ENCODE data around the gene HIGD1A. TPM values are rescaled to one million over a fixed set of nuclear protein-coding genes. Genes with fewer than 3 reads are reported as not detected.

The HIGD1A gene
- total RNA-seq, 1 donor from 2014 or later = 35.9 TPM

- Mint-ChIP-seq H3K27me3 (no peaks in the 10 kb centered on the region), H3K36me3 (ENCODE audit: low read depth) (no peaks in the 10 kb centered on the region), H3K4me1 (peaks cover 12% of the 10 kb centered on the region), H3K4me3 (no peak overlapping the region), H3K9me3 (no peaks in the 10 kb centered on the region), H3K27ac (no peak overlapping the region)
- no peak for TF ChIP-seq CTCF (IDR thresholded peaks at IDR 0.05)
- ChIA-PET POLR2A (no interaction called here), CTCF (interaction anchor here (1.1 to 2.7 kb wide), 4 partner anchors 35 to 59 kb away, joined by 3 to 16 read pairs (median 6); no protein-coding TSS in a partner anchor)
- intact Hi-C loops (cut with micrococcal nuclease) = loop anchor here (2.0 kb wide), 1 partner anchor 42 kb away; no protein-coding TSS in a partner anchor
- DNase-seq (no peak), ATAC-seq (ENCODE audit: low read depth) (no peak)
These were observed 34.3 kb upstream of the HIGD1A start for GRCh38 chr3:42838571-42838970.

GRCh38 chr3:42836150-42837123 lies 32.1 kb upstream of the HIGD1A start:
- no peak overlapping the region for H3K4me3 Mint-ChIP-seq
- no peaks in the 10 kb centered on the region for H3K27me3 Mint-ChIP-seq
- intact Hi-C loops (cut with micrococcal nuclease) = no loop called here
- ChIA-PET POLR2A (no interaction called here), CTCF (no interaction called here)
- ATAC-seq (ENCODE audit: low read depth) (no peak), DNase-seq (no peak)
- no peaks in the 10 kb centered on the region for H3K36me3 Mint-ChIP-seq (ENCODE audit: low read depth)
- no peak overlapping the region for H3K27ac Mint-ChIP-seq
- no peaks in the 10 kb centered on the region for H3K9me3 Mint-ChIP-seq
- TF ChIP-seq CTCF (IDR thresholded peaks at IDR 0.05) = no peak
- H3K4me1 Mint-ChIP-seq = peaks cover 12% of the 10 kb centered on the region

- peak; percentile 78 for ATAC-seq (ENCODE audit: low read depth)
- Mint-ChIP-seq H3K36me3 (ENCODE audit: low read depth) (no peaks in the 10 kb centered on the region), H3K4me3 (no peak overlapping the region), H3K4me1 (peaks cover 4% of the 10 kb centered on the region), H3K27me3 (peaks cover 8% of the 10 kb centered on the region), H3K27ac (no peak overlapping the region), H3K9me3 (no peaks in the 10 kb centered on the region)
- intact Hi-C loops (cut with micrococcal nuclease) = loop anchor here (1.0 to 2.0 kb wide), 4 partner anchors 15 to 547 kb away; no protein-coding TSS in a partner anchor
- TF ChIP-seq CTCF (IDR thresholded peaks at IDR 0.05) = no peak
- ChIA-PET CTCF (interaction anchor here (0.7 to 3.5 kb wide), 13 partner anchors 8 to 672 kb away, joined by 3 to 40 read pairs (median 5); no protein-coding TSS in a partner anchor), POLR2A (interaction anchor here (0.9 to 1.0 kb wide), 2 partner anchors 8 to 50 kb away, joined by 3 to 5 read pairs; no protein-coding TSS in a partner anchor)
- peak; percentile 56 for DNase-seq
These were observed 27.0 kb upstream of the HIGD1A start for GRCh38 chr3:42831321-42831713.

- POLR2A ChIA-PET = interaction anchor here (0.9 to 1.0 kb wide), 2 partner anchors 9 to 50 kb away, joined by 3 to 5 read pairs; no protein-coding TSS in a partner anchor
- H3K4me1 Mint-ChIP-seq = peaks cover 4% of the 10 kb centered on the region
- TF ChIP-seq CTCF (IDR thresholded peaks at IDR 0.05) = no peak
- CTCF ChIA-PET = interaction anchor here (0.7 to 3.5 kb wide), 13 partner anchors 9 to 672 kb away, joined by 3 to 40 read pairs (median 5); no protein-coding TSS in a partner anchor
- DNase-seq = no peak
- no peaks in the 10 kb centered on the region for H3K9me3 Mint-ChIP-seq
- H3K4me3 Mint-ChIP-seq = no peak overlapping the region
- peaks cover 9% of the 10 kb centered on the region for H3K27me3 Mint-ChIP-seq
- H3K36me3 Mint-ChIP-seq (ENCODE audit: low read depth) = no peaks in the 10 kb centered on the region
- H3K27ac Mint-ChIP-seq = no peak overlapping the region
- ATAC-seq (ENCODE audit: low read depth) = no peak
- intact Hi-C loops (cut with micrococcal nuclease) = loop anchor here (1.0 to 2.0 kb wide), 4 partner anchors 16 to 548 kb away; no protein-coding TSS in a partner anchor
These were observed 26.4 kb upstream of the HIGD1A start for GRCh38 chr3:42830437-42831320.
